Spinal cord (tissue), 10 donors: ENCODE measurements around the gene STRIP1. TPM values are rescaled to one million over a fixed set of nuclear protein-coding genes. Genes with fewer than 3 reads are reported as not detected.

Source experiments
- DNase-seq, 6 donors: peaks; one replicate each; pipeline versions ENCODE4 v3.0.0 to v3.0.0-alpha.2; 2013 to 2015; ENCODE audit warnings: low spot score in 6 of 6, low read depth in 4 of 6
- H3K27ac ChIP-seq: one replicate; pipeline ENCODE4 v1.5.1; 2013; ENCODE audit warnings: low read depth, low read length, control low read depth
- H3K27me3 ChIP-seq: one replicate; pipeline ENCODE4 v1.6.1; 2013; ENCODE audit warnings: low read length; ENCODE audit not compliant: control insufficient read depth, insufficient read depth
- H3K36me3 ChIP-seq: one replicate; pipeline ENCODE4 v1.6.1; 2013; ENCODE audit warnings: low read length; ENCODE audit not compliant: control insufficient read depth, insufficient read depth
- H3K4me1 ChIP-seq: one replicate; pipeline ENCODE4 v1.6.1; 2013; ENCODE audit warnings: low read length; ENCODE audit not compliant: control insufficient read depth, insufficient read depth
- H3K4me3 ChIP-seq: one replicate; pipeline ENCODE4 v1.5.1; 2013; ENCODE audit warnings: low read depth, low read length, control low read depth
- H3K9me3 ChIP-seq: one replicate; pipeline ENCODE4 v1.6.1; 2013; ENCODE audit warnings: low read length; ENCODE audit not compliant: control insufficient read depth, insufficient read depth
- WGBS: methylation state at CpG from one replicate; pipeline ENCODE4 v1.1.5; 2013; ENCODE audit warnings: missing lambda C conversion rate; ENCODE audit not compliant: insufficient coverage; 5-methylcytosine and 5-hydroxymethylcytosine counted together
- polyA plus RNA-seq, 2 donors: library from polyadenylated mRNA; unstranded; fragments of 120-200 nt; gene quantifications; one replicate each; pipeline ENCODE4 v1.2.1, GENCODE V29; 2013; ENCODE audit not compliant: insufficient read length in 2 of 2
- total RNA-seq, 2 donors: library from RNA; depleted of rRNA in 1 of 2; stranded (reverse); fragments of 120-200 nt in 1 of 2; fragments of >200 nt in 1 of 2; gene quantifications; one replicate each; pipeline versions ENCODE4 v1.2.3 to v1.2.4, GENCODE V29; 2013 to 2014
- donor health status: healthy.

STRIP1 gene
- total and polyA plus RNA-seq, 4 donors: 63.3 to 85.8 (median 71.0) TPM

DNA sequence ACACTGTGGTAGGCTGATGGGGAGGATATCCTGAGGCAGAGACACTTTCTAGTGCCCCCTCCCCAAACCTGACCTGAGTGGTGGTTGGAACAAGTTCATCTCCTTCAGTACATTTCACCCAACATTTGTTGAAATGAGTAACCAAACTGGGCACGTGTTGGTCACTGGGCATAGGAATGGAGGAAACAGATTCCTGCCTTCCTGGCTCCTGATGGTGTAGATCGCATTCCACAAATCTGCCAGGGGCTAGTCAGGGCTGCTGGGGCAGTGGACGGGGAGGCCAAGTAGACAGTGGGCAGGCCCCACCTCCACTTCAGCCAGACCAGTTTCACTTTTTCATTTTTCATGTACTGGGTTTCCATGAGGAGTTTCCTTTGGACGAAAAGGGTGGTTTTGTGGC, 52.5 kb downstream of the STRIP1 start:
- Histone ChIP-seq H3K27me3 (peaks cover 71% of the 10 kb centered on the region), H3K4me1 (peaks cover 12% of the 10 kb centered on the region), H3K9me3 (no peaks in the 10 kb centered on the region), H3K27ac (no peak overlapping the region), H3K36me3 (no peaks in the 10 kb centered on the region), H3K4me3 (no peak overlapping the region)
- no peak for DNase-seq
- WGBS: 68% methylated on average over 3 of the region's 4 CpGs

DNA sequence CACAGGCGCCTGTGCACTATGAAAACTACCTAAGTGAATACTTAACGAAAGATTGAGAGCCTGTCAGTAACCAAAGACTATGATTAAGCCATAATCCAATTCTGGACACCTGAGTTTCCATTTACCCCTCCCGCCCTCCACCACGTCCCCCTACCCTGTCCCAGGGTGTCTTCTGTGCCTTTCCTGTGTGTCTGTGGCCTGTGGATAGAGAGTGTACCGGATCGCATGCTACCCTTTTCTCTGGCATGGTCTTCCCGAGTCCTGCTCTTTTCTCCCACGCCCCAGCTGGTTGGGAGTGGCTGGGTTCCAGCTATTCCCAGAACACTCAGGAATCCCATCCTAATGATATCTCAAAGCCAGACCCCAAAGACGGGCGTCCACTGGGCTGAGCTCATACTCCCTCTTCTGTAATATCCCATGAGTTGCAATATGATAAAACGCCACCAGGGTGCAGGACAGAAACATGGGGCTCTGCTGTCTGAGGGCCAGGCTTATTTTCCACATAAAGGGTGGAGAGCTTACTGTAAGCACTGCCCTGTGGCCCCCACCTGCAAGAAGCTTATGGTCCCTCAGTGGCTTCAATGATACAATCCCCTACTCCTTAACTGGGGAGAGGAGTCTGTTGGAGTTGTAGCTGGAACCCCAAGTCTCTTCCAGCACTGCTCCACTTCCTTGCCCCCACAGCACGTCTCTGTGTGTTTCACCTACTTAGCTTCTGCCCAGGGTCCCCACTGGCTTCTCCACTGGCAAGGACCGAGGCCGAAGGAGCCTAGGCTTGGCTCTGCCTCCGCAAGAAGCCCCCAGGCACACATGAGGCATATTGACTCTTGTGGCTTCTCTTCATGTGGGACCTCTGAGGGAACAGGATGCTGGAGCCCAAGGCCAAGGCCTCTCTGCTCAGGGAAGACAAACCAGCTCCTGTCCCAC, 53.7 kb downstream of the STRIP1 start:
- Histone ChIP-seq H3K4me3 (no peak overlapping the region), H3K36me3 (no peaks in the 10 kb centered on the region), H3K27me3 (peaks cover 60% of the 10 kb centered on the region), H3K4me1 (peaks cover 12% of the 10 kb centered on the region), H3K9me3 (no peaks in the 10 kb centered on the region), H3K27ac (no peak overlapping the region)
- WGBS: 67% methylated on average over 11 of the region's 15 CpGs
- DNase-seq: peak in 2 of 6 donors; percentile 64

DNA sequence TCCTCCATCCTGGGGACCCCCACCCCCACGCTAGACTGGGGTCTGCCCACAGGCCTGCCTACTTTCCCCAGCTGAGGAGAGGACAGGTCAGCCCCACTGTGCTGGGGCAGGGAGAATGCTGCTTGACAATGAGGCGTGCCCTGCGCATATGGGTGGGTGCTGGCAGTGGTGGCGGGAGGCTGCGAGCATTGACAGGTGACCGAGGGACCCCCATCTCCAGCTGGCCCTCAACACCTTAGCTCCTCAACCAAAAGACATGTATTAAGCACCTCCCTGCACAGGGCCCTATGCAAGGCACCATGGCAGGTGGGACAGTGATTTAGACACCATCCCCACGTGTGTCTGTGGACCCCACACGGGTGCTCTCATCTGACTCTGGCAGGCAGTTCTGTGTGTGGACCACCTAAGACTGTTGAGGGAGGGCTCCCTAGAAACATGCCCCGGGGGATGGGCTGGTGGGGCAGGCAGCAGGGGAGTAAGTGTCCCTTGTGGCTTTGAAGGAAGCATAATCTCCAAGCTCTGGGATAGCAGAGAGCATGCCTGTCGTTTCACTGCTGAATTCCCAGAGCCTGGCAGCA, 54.4 kb downstream of the STRIP1 start:
- Histone ChIP-seq H3K36me3 (no peaks in the 10 kb centered on the region), H3K9me3 (no peaks in the 10 kb centered on the region), H3K27me3 (peaks cover 55% of the 10 kb centered on the region), H3K4me3 (no peak overlapping the region), H3K27ac (no peak overlapping the region), H3K4me1 (peaks cover 9% of the 10 kb centered on the region)
- DNase-seq: no peak
- WGBS: 86% methylated on average over 9 of the region's 10 CpGs

DNA sequence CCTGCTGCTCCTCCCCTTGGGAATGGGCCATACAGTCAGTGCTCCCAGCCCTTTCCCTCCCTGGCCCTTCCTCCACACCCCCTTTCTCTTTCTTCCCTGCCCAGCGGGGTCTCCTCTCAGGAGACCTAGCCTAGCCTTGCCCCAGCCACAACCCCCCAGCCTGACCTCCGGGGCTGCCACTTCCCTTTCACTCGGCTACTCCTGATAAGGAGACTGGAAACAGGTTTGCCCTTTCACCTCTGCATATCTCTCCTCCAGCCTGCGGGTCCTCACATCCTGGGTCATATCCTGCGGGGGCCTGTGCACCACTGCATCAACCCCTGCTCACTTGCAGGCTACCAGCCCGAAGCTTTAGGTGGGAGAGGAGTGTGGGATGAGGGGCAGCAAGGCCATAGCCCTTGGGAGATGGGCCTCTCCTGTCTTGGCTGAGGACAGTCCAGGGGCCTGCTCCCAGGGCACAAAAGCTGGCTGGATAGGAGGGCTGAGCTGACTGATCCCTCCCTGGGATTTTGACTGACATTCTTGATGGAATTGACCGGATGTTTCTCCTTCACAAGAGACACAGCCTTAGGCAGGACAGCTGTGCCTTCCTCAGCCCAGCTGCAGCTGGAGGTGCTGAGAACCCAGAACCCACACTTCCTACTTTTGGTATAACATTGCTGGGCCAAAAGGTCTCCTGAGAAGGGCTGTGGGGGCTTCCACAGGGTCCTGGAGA, 55.3 kb downstream of the STRIP1 start:
- WGBS: 58% methylated on average over 4 of the region's 7 CpGs
- H3K27ac ChIP-seq: no peak overlapping the region
- no peak overlapping the region for H3K4me3 ChIP-seq
- H3K4me1 ChIP-seq: peaks cover under 1% of the 10 kb centered on the region
- no peak for DNase-seq
- no peaks in the 10 kb centered on the region for H3K36me3 ChIP-seq
- no peaks in the 10 kb centered on the region for H3K9me3 ChIP-seq
- peaks cover 52% of the 10 kb centered on the region for H3K27me3 ChIP-seq

DNA sequence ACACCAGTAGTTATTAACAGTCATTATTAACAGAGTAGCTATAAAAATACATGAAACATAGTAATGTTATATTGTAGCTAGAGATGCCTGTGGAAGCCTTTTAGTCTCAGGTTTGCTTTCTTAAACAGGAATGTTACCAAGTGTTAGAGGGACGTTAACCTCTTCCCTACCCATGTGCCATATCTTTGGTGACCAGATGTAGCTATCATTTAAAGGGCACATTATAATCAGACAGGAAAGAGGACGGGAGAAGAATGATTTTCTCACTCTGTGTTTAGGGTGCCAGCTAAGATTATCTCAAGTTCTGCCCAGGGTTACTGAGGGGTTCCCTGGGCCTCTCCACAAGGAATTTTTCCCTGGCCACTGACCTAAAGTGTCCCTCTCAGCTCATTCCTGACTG, 57.0 kb downstream of the STRIP1 start:
- H3K9me3 ChIP-seq: no peaks in the 10 kb centered on the region
- no peak overlapping the region for H3K27ac ChIP-seq
- peaks cover 37% of the 10 kb centered on the region for H3K27me3 ChIP-seq
- H3K36me3 ChIP-seq: no peaks in the 10 kb centered on the region
- no peak overlapping the region for H3K4me3 ChIP-seq
- no peaks in the 10 kb centered on the region for H3K4me1 ChIP-seq
- 100% methylated on average over 1 of the region's 2 CpGs for WGBS
- no peak for DNase-seq

DNA sequence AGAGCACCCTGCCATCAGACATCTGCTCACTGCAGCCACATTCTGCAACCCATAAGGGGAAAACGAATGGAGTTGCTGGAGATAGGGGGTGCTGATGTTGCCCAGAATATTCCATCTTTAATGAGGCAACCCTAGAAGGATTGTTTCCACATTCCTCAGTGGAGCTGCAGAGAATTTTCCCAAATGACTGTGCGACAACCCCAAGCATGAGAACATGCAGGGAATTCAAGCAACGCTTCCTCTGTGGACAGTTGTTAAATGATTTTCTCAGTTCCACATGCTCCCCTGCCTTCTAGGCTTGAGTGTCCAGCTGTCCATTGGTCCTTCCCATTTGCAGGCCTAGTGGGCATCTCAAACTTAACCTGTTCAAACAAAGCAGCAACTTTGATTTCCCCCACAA, 57.4 kb downstream of the STRIP1 start:
- Histone ChIP-seq H3K9me3 (no peaks in the 10 kb centered on the region), H3K4me3 (no peak overlapping the region), H3K36me3 (no peaks in the 10 kb centered on the region), H3K4me1 (no peaks in the 10 kb centered on the region), H3K27ac (no peak overlapping the region), H3K27me3 (peaks cover 33% of the 10 kb centered on the region)
- no peak for DNase-seq
- 88% methylated on average over 2 of the region's 3 CpGs for WGBS

DNA sequence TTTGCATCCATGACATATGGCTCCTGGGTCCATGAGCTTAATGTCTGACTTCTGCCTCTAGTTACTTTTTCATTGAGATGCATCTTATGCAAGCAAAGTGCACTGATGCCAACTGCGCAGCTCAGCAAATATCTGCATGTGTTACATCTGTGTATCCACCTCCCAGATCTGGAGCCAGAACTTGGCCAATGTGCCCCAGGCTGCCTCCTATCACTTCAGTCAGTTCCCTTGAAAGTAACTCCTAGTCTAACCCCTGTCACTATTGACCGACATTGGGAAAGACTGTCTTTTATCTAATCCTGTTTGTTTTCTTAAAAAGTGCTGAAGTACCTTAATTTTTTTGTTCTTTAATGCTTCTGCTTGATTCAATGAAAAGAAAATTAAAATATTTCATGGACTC, 58.6 kb downstream of the STRIP1 start:
- Histone ChIP-seq H3K4me1 (no peaks in the 10 kb centered on the region), H3K27ac (no peak overlapping the region), H3K27me3 (peaks cover 21% of the 10 kb centered on the region), H3K4me3 (no peak overlapping the region), H3K36me3 (no peaks in the 10 kb centered on the region), H3K9me3 (no peaks in the 10 kb centered on the region)
- WGBS: 100% methylated on average over 1 of the region's 2 CpGs
- DNase-seq: no peak

DNA sequence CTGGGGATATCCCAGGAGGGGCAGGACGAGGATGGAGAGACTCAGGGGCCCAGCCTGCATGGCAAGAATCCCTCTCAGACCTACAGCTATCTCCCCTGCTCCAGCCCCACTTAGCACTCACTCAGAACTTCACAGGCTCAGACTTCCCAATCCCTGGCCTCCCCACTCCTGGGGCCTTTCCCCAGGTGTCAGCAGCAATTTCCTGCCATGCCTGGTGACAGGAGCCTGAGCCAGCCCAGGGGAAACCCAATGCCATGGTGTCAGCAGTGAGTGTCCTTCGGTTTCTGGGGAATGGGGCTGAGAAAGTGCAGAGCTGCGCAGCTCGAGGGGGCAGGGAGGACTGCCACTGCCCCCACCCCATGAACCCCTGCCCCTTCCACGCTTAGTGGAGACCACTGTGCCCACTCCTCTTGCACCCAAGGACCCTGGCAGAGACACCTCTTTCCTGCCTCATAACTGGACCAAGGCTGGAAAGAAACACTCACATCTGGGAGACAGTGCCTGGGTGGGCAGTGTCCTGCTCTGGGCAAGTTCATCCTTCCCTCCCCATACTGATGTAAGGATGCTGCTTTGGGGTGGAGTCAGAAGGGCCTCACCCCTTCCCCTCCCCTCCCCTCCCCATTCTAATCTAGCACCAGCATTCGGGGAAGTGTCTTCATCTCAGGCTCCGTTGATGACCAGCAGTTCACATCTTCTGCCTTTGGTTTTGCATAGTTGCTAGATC, 60.7 kb downstream of the STRIP1 start:
- Histone ChIP-seq H3K27me3 (peaks cover 10% of the 10 kb centered on the region), H3K9me3 (no peaks in the 10 kb centered on the region), H3K4me1 (no peaks in the 10 kb centered on the region), H3K27ac (no peak overlapping the region), H3K4me3 (no peak overlapping the region), H3K36me3 (no peaks in the 10 kb centered on the region)
- WGBS: 74% methylated on average over 5 of the region's 7 CpGs
- no peak for DNase-seq

DNA sequence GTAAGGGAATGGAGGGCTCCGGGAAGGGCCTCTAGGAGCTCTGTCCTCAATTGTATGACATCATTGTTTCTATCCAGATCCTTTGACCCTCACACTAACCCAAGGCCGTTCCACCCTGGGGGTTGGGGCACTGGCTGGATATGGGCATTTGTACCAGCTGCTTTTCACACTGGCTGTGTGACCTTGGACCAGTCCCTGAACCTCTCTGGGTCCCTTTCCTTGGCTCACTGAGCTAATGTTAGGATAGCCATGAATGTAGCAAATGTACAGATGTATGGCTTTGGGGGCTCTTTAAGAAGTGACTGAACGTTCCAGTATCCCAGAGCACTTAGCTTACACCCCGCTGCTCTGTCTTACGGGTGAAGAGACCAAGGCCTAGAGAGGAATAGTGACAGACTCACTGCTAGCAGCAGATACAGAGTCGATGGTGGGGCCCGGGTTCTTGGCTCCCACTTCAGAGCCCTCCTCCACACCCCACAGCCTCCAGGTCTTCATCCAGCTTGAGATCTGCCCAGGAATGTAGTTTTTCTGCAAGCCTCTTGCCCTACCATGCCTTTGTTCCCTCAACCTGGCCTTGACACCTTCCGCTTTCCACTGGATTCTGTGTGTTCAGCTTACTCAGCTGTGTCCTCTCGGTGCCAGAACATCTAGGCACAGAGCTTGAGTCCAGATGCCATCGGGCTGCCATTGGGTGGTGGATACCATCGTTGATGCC, 63.2 kb downstream of the STRIP1 start:
- H3K27ac ChIP-seq: no peak overlapping the region
- H3K4me1 ChIP-seq: no peaks in the 10 kb centered on the region
- H3K27me3 ChIP-seq: peaks cover 10% of the 10 kb centered on the region
- 78% methylated on average over 9 of the region's 11 CpGs for WGBS
- no peak overlapping the region for H3K4me3 ChIP-seq
- H3K36me3 ChIP-seq: no peaks in the 10 kb centered on the region
- no peaks in the 10 kb centered on the region for H3K9me3 ChIP-seq
- no peak for DNase-seq
